ENCODE measurements around the gene MKS1. TPM values are rescaled to one million over a fixed set of nuclear protein-coding genes. Genes with fewer than 3 reads are reported as not detected.

The MKS1 gene
- 11.9 and 12.8 TPM in 2 replicates for total RNA-seq

GRCh38 chr17:58219007-58219788 is at the start of gene MKS1:
TSS of gene MKS1 (minus strand) at chr17:58219255. CDS start at chr17:58219230, 25 bp downstream.

DNA sequence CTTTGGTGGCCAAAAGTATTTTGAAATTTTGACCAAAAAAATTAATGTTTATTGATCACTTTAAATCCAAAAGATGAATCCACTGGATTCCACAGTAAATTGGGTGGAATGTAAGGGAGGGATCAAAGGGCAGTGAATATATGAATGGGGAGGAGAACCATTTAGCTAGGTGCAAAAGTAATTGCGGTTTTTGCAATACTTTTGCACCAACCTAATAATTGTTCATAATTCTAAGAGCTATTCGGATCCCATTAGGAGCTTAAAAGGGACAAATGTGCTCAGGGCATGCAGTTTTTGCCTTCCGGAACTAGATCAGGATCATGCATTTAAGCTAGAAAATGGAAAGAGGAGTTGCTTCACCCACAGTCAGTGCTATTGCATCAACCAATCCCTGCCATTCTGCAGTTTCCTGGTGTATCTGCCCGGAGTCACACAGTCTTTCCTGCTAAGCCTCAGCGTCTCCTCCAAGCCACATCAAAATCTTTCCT is 19.1 kb upstream of the MKS1 start, which contains the start of gene LPO:
TSS of gene LPO (plus strand) at position 438 of the 488 bp plus-strand sequence. CDS start 4,396 bp downstream, outside the sequence.

GRCh38 chr17:58192612-58193011 is 26.4 kb downstream of the MKS1 start, which contains the start of gene EPX:
TSS of gene EPX (plus strand) at chr17:58192726. CDS start at chr17:58192847, 121 bp downstream.

DNA sequence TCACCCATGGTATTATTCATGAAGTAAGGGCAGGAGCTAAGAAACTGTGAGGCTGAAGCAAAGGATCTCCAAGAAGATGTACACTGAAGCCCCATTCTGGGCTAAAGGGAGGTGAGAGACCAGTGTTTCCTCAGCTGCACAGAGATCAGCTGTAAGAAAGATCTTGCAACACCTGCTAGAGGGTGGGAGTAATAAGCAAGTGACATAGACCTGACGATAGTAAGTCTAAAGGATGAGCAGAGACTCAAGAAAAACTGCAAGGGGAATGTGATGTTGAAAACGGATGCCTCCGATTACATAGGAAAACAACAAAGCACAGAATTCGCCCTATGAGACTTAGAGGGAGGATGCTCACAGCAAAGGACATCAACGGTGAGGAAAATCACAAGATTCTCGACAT is 52.4 kb downstream of the MKS1 start, which contains the start of gene OR4D2:
TSS of gene OR4D2 (plus strand) at position 301 of the 400 bp plus-strand sequence. CDS start 2,674 bp downstream, outside the sequence.

Other genes starting within 250 kb of the MKS1 start
- 74.5 and 78.3 TPM in 2 replicates for gene VEZF1, start 231.0 kb downstream of the MKS1 start, total RNA-seq
- 263 and 290 TPM in 2 replicates for gene SRSF1, start 212.0 kb downstream of the MKS1 start, total RNA-seq
- gene DYNLL2, start 135.8 kb downstream of the MKS1 start, total RNA-seq: 16.5 and 19.9 TPM in 2 replicates
- not detected in 2 replicates for gene OR4D1, start 70.9 kb downstream of the MKS1 start, total RNA-seq
- gene OR4D2, start 52.3 kb downstream of the MKS1 start, total RNA-seq: not detected in 2 replicates
- not detected in 2 replicates for gene EPX, start 26.5 kb downstream of the MKS1 start, total RNA-seq
- gene LPO, start 19.3 kb upstream of the MKS1 start, total RNA-seq: under 0.01 TPM in 1 of 2 replicates, not detected in the other
- 0.11 and 0.26 TPM in 2 replicates for gene MPO, start 61.7 kb upstream of the MKS1 start, total RNA-seq
- 0.76 and 2.9 TPM in 2 replicates for gene TSPOAP1, start 109.5 kb upstream of the MKS1 start, total RNA-seq
- 38.2 and 44.0 TPM in 2 replicates for gene SUPT4H1, start 132.9 kb upstream of the MKS1 start, total RNA-seq
- gene RNF43, start 198.3 kb upstream of the MKS1 start, total RNA-seq: 0.26 TPM in 1 of 2 replicates, not detected in the other

Measured in articular chondrocyte of knee joint (primary cell).